GM18870 (cell line): ENCODE data around the gene RAB7A.
"Not testable (repeated sequence)": the region's sequence is repeated elsewhere in the genome, so short reads cannot be mapped to it uniquely, and the experiment has no call there.

Experiments
- ATAC-seq: cut with Tn5 transposase; IDR thresholded peaks from one replicate; pipeline ENCODE4 v1.9.1; 2021; ENCODE audit warnings: moderate library complexity; ENCODE audit not compliant: unreplicated experiment

Gene RAB7A

GRCh38 chr3:128749561-128749960 is 23.6 kb downstream of the RAB7A start:
- not testable (repeated sequence) for ATAC-seq

DNA sequence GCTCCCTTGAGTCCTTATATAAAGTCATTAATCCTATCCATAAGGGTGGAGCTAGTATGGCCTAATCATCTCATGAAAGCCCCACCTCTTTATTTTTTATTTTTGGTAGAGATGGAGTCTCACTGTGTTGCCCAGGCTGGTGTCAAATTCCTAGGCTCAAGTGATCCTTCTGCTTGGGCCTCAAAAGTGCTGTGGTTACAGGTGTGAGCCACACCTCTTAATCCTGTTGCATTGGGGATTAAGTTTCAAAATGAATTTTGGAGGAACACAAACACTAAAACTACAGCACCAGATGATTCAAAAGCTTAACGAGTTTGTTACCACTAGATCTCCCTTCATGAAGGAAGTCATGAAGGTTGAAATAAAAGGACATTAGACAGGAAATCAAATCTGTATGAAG is 27.7 kb downstream of the RAB7A start:
- no peak for ATAC-seq

DNA sequence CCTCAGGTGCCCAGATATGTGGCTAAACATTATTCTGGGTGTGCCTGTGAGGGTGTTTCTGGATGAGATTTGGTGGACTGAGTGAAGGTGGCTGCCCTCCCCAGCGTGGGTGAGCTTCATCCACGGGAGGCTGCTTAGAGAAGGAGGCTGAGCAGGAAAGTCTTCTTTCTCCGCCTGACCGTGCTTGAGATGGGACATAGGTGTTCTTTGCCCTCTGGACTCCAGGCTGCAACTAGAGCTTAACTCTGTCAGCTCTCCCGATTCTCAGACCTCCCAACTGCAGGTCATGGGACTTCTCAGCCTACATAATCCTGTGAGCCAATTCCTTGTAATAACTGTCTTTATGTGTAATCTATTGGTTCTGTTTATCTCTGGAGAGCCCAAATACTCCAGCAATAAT is 34.1 kb downstream of the RAB7A start:
- ATAC-seq, result no peak

GRCh38 chr3:128760881-128761280 is 34.9 kb downstream of the RAB7A start:
- ATAC-seq, result no peak

- no peak for ATAC-seq
These were observed 35.4 kb downstream of the RAB7A start for GRCh38 chr3:128761392-128761791.

DNA sequence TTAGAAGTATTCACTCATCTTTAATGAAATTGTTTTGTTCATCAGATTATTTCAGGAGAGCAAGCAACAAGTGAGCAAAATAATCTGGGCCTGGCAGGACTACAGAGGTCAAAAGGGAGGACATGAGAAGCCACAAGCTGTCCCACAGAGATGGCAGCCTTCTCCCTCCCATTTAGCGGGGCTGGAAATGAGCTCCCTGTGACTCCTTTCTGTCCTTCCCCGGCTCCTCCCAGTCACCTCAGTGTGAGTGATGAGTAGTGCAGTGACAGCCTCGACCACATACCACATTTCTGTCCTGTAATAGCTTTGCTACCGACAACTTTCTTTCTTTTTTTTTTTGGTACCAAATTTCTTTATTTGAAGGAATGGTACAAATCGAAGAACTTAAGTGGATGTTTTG is 38.0 kb downstream of the RAB7A start:
- ATAC-seq, result no peak

DNA sequence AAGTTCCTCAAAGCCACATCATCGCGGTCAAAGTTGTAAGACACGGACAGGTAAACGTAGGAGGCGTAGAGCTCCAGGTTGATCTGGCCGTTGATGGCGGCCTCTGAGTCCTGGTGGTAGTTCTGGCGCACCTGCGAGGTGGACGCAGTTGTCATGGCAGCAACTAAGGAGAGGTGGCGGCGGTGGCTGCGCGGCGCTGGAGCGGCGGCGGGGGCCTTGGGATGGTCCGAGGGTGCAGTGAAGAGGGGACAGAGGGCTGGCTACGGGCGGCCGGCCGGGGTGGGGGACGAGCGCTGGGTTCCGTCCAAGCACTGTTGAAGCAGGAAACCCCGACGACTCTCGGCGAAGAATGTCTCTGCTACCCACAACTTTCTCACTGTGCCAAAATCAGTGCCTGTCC is 38.9 kb downstream of the RAB7A start:
- no peak for ATAC-seq

DNA sequence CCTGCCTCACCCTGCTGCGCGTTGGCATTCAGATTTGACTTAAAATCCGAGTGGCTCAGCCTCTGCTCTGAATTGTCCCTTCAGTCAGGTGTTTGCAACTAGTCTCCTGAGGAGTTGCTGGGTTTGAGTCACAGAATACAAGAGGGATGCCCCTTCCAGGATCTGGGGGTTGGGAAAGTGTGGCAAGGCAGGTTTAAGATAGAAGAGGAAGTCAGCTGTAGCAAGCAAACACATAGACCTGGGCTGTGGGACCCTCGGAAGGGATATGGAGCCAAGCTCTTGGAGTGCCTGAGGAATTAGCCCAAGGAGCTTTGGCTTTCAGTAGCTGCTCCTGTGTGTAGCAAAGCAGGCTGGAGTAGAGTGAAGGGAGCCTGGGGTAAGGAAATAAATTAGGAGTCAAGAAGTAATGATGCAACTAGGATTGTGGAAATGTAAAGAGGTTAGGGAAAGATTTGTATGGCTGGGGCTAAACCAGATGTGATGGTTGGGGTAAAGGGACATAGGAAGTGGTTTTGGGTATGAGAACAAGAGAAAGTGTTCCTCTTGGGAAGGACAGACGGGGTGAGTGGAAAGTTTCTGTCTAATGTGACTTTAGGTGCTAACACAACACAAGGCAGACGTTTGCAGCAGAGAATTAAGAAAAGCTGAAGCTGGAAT is 41.2 kb downstream of the RAB7A start:
- ATAC-seq, result no peak

GRCh38 chr3:128768471-128768870 is 42.5 kb downstream of the RAB7A start:
- no peak for ATAC-seq

GRCh38 chr3:128770387-128770786 is 44.4 kb downstream of the RAB7A start:
- no peak for ATAC-seq

DNA sequence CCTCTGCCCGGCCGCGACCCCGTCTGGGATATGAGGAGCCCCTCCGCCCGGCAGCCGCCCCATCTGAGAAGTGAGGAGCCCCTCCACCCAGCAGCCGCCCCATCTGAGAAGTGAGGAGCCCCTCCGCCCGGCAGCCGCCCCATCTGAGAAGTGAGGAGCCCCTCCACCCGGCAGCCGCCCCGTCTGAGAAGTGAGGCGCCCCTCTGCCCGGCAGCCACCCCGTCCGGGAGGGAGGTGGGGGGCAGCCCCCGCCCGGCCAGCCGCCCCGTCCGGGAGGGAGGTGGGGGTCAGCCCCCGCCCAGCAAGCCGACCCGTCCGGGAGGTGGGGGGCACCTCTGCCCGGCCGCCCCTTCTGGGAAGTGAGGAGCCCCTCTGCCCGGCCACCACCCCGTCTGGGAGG is 47.2 kb downstream of the RAB7A start:
- ATAC-seq, result not testable (repeated sequence)

DNA sequence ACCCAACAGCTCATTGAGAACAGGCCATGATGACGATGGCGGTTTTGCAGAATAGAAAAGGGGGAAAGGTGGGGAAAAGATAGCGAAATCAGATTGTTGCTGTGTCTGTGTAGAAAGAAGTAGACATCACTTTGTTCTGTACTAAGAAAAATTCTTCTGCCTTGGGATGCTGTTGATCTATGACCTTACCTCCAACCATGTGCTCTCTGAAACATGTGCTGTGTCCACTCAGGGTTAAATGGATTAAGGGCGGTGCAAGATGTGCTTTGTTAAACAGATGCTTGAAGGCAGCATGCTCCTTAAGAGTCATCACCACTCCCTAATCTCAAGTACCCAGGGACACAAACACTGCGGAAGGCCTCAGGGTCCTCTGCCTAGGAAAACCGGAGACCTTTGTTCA is 47.6 kb downstream of the RAB7A start:
- ATAC-seq, result not testable (repeated sequence)

DNA sequence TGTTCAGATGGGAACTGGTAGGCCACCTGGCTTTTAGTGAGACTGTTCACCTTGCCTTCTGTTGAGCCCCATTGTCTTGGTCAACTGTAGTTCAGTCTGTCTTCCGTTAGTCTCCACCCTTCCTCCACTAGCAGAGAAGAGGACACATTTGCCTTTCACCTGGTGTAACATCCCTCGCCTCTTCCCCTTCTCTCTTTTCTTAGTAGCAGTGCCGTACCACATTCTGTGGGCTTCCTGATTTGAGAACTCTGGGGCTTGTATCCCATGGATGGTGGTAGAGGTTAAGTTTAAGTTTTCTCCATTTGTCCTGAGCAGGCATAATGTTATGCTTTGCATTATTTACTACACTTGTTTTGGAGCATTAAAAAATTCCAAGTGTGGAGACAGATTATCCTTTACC is 49.3 kb downstream of the RAB7A start:
- no peak for ATAC-seq

DNA sequence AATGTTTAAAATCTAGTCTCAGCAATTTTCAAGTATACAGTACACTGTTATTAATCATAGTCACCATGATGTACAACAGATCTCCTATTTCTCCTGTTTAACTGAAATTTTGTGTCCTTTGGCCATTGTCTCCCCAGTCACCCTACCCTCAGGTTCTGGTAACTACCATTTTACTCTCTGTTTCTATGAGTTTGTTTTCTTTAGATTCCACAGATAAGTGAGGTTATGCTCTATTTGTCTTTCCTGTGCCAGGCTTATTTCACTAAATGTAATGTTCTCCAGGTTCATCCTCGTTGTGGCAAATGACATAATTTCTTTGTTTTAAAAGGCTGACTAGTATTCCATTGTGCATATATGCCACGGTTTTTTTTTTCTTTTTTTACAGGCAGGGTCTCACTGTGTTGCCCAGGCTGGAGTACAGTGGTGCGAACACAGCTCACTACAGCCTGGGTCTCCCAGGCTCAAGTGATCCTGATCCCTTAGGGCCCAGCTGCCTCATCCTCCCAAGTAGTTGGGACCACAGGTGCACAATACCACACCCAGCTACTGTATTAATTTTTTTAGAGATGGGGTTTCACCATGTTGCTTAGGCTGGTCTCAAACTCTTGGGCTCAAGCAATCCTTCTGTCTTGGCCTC is 50.0 kb downstream of the RAB7A start:
- no peak for ATAC-seq

GRCh38 chr3:128780101-128780837 is 54.3 kb downstream of the RAB7A start:
- no peak for ATAC-seq

GRCh38 chr3:128781164-128781563 is 55.2 kb downstream of the RAB7A start:
- ATAC-seq, result no peak

DNA sequence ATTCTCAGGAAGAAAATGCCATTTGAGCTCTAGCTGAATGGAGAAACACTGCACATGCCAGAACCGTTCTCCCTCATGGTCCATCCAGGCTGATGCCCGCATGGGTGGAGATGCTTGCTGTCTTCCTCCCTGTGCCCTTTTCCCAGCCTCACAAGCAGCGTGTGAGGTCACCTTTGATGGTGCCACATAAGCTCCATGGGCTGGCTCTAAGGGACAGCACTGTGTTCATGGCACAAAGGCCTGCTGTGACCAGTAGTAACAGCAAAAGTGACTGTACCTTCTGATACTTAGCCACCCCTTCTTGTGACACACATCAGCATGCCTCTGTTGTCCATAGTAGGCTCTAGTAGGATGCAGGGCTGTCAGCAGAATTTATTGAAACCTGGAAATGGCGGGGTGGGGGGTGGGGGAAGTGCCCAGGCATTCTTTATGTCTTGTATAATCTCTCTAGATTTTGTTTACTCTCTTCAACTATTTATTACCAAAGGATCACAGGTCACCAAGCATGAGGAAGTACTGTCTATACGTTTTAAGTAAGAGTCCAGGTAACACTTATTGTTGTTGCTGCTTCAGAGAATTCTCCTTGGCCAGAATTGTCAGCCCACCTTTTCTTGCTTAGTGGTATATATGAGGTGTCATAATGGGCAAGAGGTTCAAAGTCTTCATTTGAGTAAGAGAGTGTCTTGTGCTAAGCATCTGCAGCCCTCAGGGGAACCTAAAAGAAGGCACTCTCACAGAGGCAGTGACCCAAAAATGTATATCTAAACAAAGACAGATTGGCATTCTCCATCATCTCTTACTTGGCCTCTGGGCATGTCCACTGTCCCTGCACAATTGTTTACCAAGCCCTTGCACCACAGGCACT is 56.5 kb downstream of the RAB7A start:
- ATAC-seq, result no peak

DNA sequence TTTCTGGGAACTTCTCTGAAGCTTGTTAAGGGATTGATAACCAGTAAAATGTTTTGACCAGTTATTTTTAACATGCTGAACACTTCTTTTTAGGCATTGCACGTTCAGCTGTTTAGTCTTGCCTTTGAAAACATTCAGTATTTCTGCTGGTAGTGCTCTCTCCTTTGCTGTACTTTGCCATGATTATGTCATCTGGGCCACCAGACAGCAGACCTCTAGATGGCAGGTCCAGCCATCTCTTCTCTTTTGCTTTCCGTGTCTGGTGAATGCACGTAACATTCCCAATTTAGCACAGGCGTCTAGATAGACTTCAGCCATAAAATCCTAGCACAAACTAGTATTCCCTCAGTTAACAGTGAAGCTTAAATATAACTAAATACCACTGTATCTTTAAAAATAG is 57.8 kb downstream of the RAB7A start:
- ATAC-seq, result no peak

GRCh38 chr3:128784232-128784631 is 58.2 kb downstream of the RAB7A start:
- ATAC-seq, result no peak

- no peak for ATAC-seq
These were observed 58.9 kb downstream of the RAB7A start for GRCh38 chr3:128784843-128785242.

GRCh38 chr3:128786434-128787020 is 60.5 kb downstream of the RAB7A start:
- no peak for ATAC-seq
